HCT116 (cell line): ENCODE data around the gene MAPK8IP3.

Source experiments
- ATF3 ChIP-seq: IDR thresholded peaks from 2 replicates; pipeline ENCODE4 v1.6.1; 2012
- EGR1 ChIP-seq: IDR thresholded peaks from 2 replicates; pipeline ENCODE4 v1.6.1; 2012; ENCODE audit warnings: low read depth
- EZH2 ChIP-seq: fragments of 200-600 bp; sonication (generic); IDR thresholded peaks from 2 replicates; pipeline ENCODE4 v1.6.1; 2017; ENCODE audit warnings: antibody characterized with exemption, mixed run types
- EZH2phosphoT487 ChIP-seq: fragments of 200-600 bp; IDR thresholded peaks from 2 replicates; pipeline ENCODE4 v1.6.1; 2018; ENCODE audit warnings: antibody characterized with exemption, borderline replicate concordance
- MAX ChIP-seq: IDR thresholded peaks from 2 replicates; pipeline ENCODE4 v1.6.1; 2012
- POLR2A ChIP-seq: IDR thresholded peaks from 2 replicates; pipeline ENCODE4 v1.7.0; 2011; ENCODE audit warnings: borderline replicate concordance; ENCODE audit not compliant: insufficient read depth, insufficient read length; ENCODE audit errors: extremely low read depth
- POLR2AphosphoS5 ChIP-seq: IDR thresholded peaks from 2 replicates; pipeline ENCODE4 v1.6.1; 2011; ENCODE audit warnings: mild to moderate bottlenecking, low read depth, low read length, moderate library complexity
- REST ChIP-seq: IDR thresholded peaks from 2 replicates; pipeline ENCODE4 v1.6.1; 2012; ENCODE audit warnings: low read depth
- SIN3A ChIP-seq: IDR thresholded peaks from 2 replicates; pipeline ENCODE4 v1.6.1; 2012; ENCODE audit warnings: low read depth
- SP1 ChIP-seq: IDR thresholded peaks from 2 replicates; pipeline ENCODE4 v1.6.1; 2012; ENCODE audit warnings: low read depth
- TCF7L2 ChIP-seq: IDR thresholded peaks from 2 replicates; pipeline ENCODE4 v1.7.0; 2011; ENCODE audit warnings: borderline replicate concordance, inconsistent platforms; ENCODE audit not compliant: insufficient read depth, insufficient read length; ENCODE audit errors: extremely low read depth
- YY1 ChIP-seq: IDR thresholded peaks from 2 replicates; pipeline ENCODE4 v1.6.1; 2011; ENCODE audit warnings: low read length, low read depth, moderate library complexity, mild to moderate bottlenecking; ENCODE audit not compliant: insufficient replicate concordance; ENCODE audit errors: extremely low read depth
- ZNF274 ChIP-seq: fragments of 200-500 bp; sonication (Bioruptor generic); IDR thresholded peaks from 2 replicates; pipeline ENCODE4 v1.6.1; 2014; ENCODE audit warnings: mild to moderate bottlenecking, low read depth, low read length, inconsistent platforms
- TF ChIP-seq, protein P1 (sequence below), 3 experiments: fragments of 200-600 bp in 1 of 3; sonication (generic) in 1 of 3; IDR thresholded peaks in 2 of 3; conservative IDR thresholded peaks in 1 of 3; 2 replicates each; pipeline ENCODE4 v1.5.1; 2012 to 2017; ENCODE audit warnings: low read depth in 2 of 3, low read length in 2 of 3, antibody characterized with exemption in 1 of 3, borderline replicate concordance in 1 of 3, control low read depth in 1 of 3, mild to moderate bottlenecking in 1 of 3, mixed read lengths in 1 of 3, mixed run types in 1 of 3, moderate library complexity in 1 of 3; ENCODE audit not compliant: insufficient read depth in 1 of 3

DNA sequence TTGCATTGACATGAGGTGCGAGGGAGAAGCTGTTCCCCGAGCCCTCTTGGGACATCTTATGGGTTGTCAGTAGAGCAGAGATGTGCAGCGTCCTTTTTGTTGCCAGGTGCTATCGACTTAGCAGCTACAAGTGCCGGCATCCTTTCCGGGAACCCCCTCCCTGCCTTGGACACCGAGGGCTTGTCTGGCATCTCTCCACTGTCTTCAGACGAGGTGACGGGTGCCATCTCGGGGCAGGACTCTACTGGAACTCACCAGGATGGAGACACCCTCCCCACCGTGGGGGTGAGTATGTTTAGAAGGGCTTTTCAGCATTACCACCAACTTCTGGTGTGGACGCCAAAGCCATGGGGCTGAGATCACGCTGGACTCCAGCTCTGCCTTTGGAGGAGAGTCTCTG, 39.7 kb upstream of the MAPK8IP3 start:
- no peak for TF ChIP-seq EZH2
- TF ChIP-seq SIN3A = no peak
- TF ChIP-seq, protein P1, sequence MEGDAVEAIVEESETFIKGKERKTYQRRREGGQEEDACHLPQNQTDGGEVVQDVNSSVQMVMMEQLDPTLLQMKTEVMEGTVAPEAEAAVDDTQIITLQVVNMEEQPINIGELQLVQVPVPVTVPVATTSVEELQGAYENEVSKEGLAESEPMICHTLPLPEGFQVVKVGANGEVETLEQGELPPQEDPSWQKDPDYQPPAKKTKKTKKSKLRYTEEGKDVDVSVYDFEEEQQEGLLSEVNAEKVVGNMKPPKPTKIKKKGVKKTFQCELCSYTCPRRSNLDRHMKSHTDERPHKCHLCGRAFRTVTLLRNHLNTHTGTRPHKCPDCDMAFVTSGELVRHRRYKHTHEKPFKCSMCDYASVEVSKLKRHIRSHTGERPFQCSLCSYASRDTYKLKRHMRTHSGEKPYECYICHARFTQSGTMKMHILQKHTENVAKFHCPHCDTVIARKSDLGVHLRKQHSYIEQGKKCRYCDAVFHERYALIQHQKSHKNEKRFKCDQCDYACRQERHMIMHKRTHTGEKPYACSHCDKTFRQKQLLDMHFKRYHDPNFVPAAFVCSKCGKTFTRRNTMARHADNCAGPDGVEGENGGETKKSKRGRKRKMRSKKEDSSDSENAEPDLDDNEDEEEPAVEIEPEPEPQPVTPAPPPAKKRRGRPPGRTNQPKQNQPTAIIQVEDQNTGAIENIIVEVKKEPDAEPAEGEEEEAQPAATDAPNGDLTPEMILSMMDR (IDR thresholded peaks at IDR 0.05 in 2 of 3, conservative IDR thresholded peaks at IDR 0.05 in 1 of 3; ENCODE audit: borderline replicate concordance in 1 of 3, insufficient read depth in 1 of 3, low read depth in 2 of 3, low read length in 2 of 3) = no peak
- TF ChIP-seq EZH2phosphoT487 = no peak
- no peak for TF ChIP-seq SP1
- TF ChIP-seq YY1 = no peak
- no peak for TF ChIP-seq POLR2A
- no peak for TF ChIP-seq ZNF274
- TF ChIP-seq TCF7L2 = no peak
- no peak for TF ChIP-seq MAX
- no peak for TF ChIP-seq REST
- no peak for TF ChIP-seq ATF3
- TF ChIP-seq POLR2AphosphoS5 = no peak
- TF ChIP-seq EGR1 = no peak
